CD4-positive, alpha-beta T cell treated with Interleukin-4 for 1 hour (primary cell): ENCODE results near the gene TMEM273.

ENCODE experiments used
- DNase-seq, 2 donors: peaks; one replicate each; pipeline ENCODE4 v3.0.0-alpha.2; 2020 to 2022

The TMEM273 gene

GRCh38 chr10:49114718-49115014 lies 73.5 kb downstream of the TMEM273 start:
- DNase-seq = no peak

DNA sequence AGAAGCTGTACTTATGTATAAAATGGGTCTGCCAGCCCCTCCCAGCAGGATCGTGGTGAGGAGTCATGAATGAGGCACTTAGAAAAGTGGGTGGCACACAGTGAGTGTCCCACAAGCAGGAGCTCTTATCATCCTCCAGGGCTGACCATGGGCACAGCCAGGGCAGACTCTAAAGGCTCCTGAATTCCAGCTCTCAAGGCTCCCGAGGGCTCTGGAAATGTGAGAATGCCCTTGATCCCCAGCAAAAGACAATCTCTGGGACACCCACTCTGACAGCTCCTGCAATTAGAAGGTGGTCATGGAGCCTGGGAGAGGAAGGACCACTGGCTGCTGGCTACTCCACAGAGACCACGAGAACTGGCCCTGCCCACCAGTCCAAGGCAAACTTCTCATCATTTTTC lies 74.5 kb downstream of the TMEM273 start:
- no peak for DNase-seq

GRCh38 chr10:49112851-49113250 lies 75.3 kb downstream of the TMEM273 start:
- no peak for DNase-seq

DNA sequence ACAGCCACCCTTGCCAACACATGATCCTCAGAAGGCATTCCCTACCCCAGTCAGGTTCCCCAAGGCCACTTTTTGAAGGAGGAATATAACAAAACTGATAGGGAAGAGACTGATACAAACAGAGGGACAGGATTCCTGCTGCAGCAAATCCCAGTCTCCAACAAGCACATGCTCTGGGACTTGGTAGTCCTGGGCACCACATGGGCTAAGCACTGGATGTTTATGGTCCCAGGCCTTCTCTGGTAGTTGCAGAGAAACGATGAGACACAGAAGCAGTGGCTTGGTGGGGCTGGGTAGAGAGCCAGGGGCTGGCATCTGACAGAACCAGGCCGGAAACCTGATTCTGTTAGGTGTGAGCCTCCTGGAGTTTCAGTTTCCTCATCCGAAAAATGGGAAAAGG lies 76.1 kb downstream of the TMEM273 start:
- no peak for DNase-seq

GRCh38 chr10:49111320-49111698 lies 76.9 kb downstream of the TMEM273 start:
- no peak for DNase-seq

DNA sequence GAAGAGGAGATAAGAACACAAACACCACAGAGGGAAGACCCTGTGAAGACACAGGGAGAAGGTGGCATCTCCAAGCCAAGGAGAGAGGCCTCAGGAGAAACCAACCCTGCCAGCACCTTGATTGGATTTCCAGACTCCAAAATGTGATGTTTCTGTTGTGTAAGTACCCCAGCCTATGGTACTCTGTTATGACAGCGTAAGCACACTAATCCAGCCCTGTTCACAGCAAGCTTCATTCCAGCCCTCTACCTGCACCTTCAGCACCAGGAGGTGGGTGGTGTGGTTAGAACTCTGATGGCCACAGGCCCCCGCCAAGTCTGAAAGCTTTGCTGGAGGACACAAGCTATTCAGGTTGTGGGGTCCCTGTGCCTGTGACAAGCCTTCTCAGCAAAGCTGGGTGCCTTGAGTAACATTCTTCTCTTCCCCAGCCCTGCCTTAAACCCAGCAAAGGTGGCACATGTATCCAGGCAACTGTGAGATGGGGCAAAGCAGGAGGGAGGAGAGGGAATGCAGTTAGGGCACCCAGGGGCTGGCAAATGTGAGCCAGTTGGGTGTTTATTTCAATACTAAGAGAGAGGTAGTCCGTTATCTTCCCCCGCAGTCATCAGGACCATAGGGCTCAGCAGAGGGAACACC lies 77.4 kb downstream of the TMEM273 start:
- no peak for DNase-seq

- no peak for DNase-seq
These were observed 78.4 kb downstream of the TMEM273 start for GRCh38 chr10:49109669-49110340.

GRCh38 chr10:49108656-49109055 lies 79.5 kb downstream of the TMEM273 start:
- DNase-seq = no peak

DNA sequence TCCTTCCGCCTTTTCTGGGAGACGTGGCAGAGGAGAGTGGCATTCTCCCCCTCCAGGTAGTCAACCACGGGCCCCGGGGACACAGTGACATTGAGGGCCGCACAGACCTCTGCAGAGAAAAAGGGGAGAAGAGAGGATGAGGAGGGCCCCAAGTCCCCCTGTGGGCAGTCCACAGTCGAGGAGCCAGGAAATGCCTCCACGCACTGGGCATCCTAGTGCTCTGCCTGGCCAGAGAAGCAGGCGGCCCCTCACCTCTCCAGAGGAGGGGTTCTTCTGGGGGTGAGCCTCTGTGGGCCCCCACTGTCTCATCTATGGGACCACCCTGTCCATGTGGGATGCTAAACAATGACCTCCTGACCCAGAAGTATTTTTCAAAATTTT lies 80.3 kb downstream of the TMEM273 start:
- DNase-seq = no peak

DNA sequence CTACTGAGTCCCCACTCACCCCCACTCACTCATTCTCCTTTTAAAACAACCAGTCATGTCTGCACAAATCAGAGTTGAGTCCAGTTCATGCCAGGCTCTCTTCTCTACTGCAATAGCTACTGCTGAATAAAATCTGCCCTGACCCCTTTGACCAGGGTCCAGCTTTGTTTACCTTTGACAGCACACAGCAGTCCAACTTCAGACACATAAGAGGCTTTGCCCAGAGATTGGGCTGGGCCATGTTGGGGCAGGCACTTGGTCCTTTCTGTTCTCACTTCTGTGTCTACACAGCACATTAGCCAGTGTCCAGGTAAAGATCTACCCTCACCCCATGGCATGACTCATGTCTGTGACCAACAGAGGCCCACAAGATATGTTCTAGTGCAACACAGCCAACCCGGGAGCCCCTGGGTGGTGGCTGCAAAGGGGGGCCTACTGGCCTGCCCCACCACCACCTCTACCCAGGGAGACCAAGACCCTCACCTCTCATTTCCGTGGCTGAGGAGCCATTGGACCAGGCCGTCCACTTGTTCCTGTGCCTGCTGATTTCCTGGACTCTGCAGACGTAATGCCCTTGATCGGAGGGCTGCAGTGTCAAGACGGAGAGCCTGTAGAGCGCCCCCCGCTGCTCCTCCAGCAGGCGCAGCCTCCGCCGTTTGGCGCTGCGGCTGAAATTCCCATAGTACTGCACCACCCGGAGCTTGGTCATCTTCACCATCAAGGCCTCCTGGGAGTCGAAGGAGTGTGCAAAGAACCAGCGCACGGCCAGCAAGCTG lies 80.9 kb downstream of the TMEM273 start:
- DNase-seq = no peak

DNA sequence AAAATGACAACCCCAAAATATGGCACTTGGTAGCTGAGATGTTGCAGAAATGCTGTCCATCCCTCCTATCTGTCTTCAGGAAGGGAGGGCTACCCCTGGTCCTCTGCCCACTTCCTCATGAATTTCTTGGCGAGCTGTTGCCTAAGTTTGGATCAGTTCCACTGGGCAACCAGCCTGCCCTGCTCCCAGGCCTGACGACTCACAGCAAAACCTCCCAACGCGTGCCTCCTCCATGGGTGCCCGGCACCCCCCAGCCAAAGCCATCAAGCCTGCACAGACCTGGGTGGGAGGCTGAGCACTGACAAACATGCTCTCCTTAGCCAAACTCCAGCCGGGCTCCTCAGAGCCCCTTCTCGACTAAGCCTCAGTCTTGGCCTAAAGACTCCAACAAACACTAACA lies 81.7 kb downstream of the TMEM273 start:
- DNase-seq = no peak

DNA sequence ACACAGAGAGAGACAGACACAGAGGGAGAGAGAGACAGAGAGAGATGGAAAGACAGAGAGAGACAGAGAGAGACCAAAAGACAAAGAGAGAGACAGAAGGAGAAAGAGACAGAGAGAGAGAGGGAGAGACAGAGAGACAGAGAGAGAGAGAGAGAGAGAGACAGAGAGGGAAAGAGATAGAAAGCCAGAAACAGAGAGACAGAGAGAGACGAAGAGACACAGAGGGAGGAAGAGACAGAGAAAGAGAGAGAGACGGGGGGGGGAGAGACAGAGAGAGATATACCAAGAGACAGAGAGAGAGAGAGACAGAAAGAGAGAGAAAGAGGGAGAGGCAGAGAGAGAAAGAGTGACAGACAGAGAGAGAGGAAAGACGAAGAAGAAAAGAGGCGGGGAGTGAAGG lies 83.1 kb downstream of the TMEM273 start:
- DNase-seq = no peak
